Uterus (tissue), 4 donors: ENCODE results near the gene NUP58. TPM values are rescaled to one million over a fixed set of nuclear protein-coding genes. Genes with fewer than 3 reads are reported as not detected.
"Not testable (repeated sequence)": the region's sequence is repeated elsewhere in the genome, so short reads cannot be mapped to it uniquely, and the experiment has no call there.

Experiments used
- DNase-seq, 2 donors: peaks; one replicate each; pipeline ENCODE4 v3.0.0-alpha.2; 2019 to 2020
- H3K27ac ChIP-seq, 2 donors: fragments of 200-600 bp; sonication (generic); 1 replicate in 1 of 2; 2 replicates in 1 of 2; pipeline ENCODE4 v1.5.1; 2016 to 2018
- H3K27me3 ChIP-seq, 2 donors: fragments of 200-600 bp; sonication (generic); one replicate each; pipeline ENCODE4 v1.5.1; 2018 to 2019; ENCODE audit warnings: control low read depth in 1 of 2
- H3K36me3 ChIP-seq, 2 donors: fragments of 200-600 bp; sonication (generic); one replicate each; pipeline ENCODE4 v1.5.1; 2019; ENCODE audit warnings: control low read depth in 1 of 2
- H3K4me1 ChIP-seq, 2 donors: fragments of 200-600 bp; sonication (generic); one replicate each; pipeline ENCODE4 v1.5.1; 2018 to 2019; ENCODE audit warnings: control low read depth in 1 of 2
- H3K4me3 ChIP-seq, 2 donors: fragments of 200-600 bp; sonication (generic); 1 replicate in 1 of 2; 2 replicates in 1 of 2; pipeline ENCODE4 v1.5.1; 2018 to 2019; ENCODE audit warnings: mild to moderate bottlenecking in 1 of 2
- H3K9me3 ChIP-seq, 2 donors: fragments of 200-600 bp; sonication (generic); one replicate each; pipeline ENCODE4 v1.5.1; 2019; ENCODE audit warnings: control low read depth in 1 of 2
- POLR2A ChIP-seq, 2 donors: fragments of 450-650 bp; IDR thresholded peaks; one replicate each; pipeline ENCODE4 v1.6.1; 2016; ENCODE audit warnings: antibody characterized with exemption in 2 of 2, mild to moderate bottlenecking in 1 of 2, moderate library complexity in 1 of 2
- intact Hi-C: fragments of 100-400 bp; cut with DNase I; formaldehyde crosslinking; loops from one replicate; pipeline ENCODE4 v1.15.1; 2023; ENCODE audit warnings: low total_unique reads
- total RNA-seq, 4 donors: library from RNA; depleted of rRNA in 3 of 4; stranded (reverse); fragments of >200 nt in 3 of 4; gene quantifications; one replicate each; pipeline versions ENCODE4 v1.1.0 to v1.2.4, GENCODE V29; 2014 to 2023
- TF ChIP-seq, protein P1 (sequence below), 4 experiments: fragments of 200-600 bp in 2 of 4; fragments of 450-650 bp in 2 of 4; sonication (generic) in 2 of 4; IDR thresholded peaks; one replicate each; pipeline ENCODE4 v1.5.1; 2016 to 2019; ENCODE audit warnings: antibody characterized with exemption in 4 of 4, mild to moderate bottlenecking in 2 of 4, moderate library complexity in 1 of 4
- donor health status: DM: yes; HTN: yes; CAD: no.

Gene NUP58
- total RNA-seq, 4 donors from 2014 or later = 49.7 to 130 (median 61.1) TPM

DNA sequence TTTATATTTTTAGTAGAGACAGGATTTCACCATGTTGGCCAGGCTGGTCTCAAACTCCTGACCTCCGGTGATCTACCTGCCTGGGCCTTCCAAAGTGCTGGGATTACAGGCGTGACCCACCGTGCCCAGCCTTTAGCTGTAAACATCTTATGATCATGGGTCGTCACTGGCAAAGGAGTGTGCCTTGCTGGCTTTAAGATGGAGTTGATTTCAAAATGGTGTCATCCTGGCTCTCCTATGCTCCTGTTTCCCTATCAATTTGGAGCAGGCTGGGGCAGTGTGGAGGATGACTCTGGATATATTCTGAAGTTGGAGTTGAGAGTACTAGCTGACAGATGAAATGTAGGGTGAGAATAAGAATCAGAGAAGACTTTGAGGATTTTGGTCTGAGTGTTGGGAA, 51.9 kb downstream of the NUP58 start:
- TF ChIP-seq, protein P1, sequence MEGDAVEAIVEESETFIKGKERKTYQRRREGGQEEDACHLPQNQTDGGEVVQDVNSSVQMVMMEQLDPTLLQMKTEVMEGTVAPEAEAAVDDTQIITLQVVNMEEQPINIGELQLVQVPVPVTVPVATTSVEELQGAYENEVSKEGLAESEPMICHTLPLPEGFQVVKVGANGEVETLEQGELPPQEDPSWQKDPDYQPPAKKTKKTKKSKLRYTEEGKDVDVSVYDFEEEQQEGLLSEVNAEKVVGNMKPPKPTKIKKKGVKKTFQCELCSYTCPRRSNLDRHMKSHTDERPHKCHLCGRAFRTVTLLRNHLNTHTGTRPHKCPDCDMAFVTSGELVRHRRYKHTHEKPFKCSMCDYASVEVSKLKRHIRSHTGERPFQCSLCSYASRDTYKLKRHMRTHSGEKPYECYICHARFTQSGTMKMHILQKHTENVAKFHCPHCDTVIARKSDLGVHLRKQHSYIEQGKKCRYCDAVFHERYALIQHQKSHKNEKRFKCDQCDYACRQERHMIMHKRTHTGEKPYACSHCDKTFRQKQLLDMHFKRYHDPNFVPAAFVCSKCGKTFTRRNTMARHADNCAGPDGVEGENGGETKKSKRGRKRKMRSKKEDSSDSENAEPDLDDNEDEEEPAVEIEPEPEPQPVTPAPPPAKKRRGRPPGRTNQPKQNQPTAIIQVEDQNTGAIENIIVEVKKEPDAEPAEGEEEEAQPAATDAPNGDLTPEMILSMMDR (IDR thresholded peaks at IDR 0.05) = no peak
- TF ChIP-seq POLR2A (IDR thresholded peaks at IDR 0.05) = no peak
- Histone ChIP-seq H3K9me3 (no peaks in the 10 kb centered on the region), H3K4me3 (no peak overlapping the region), H3K36me3 (no peaks in the 10 kb centered on the region), H3K4me1 (no peaks in the 10 kb centered on the region), H3K27ac (no peak overlapping the region), H3K27me3 (no peaks in the 10 kb centered on the region)
- intact Hi-C loops = no loop called here
- DNase-seq = no peak

DNA sequence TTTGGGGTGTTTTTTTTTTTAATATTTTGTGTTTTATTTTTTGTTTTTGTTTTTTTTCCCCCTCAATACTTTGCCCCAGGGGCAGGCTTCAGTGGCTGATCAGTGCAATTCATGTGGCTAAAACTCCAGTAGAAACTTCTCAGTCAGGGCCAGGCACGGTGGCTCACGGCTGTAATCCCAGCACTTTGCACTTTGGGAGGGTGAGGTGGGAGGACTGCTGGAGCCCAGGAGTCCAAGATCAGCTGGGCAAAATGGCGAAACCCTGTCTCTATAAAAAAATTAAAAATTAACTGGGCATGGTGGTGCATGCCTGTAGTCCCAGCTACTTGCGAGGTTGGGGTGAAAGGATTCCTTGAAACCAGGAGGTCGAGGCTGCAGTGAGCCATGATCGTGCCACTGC, 53.0 kb downstream of the NUP58 start:
- Histone ChIP-seq H3K4me1 (no peaks in the 10 kb centered on the region), H3K9me3 (no peaks in the 10 kb centered on the region), H3K36me3 (no peaks in the 10 kb centered on the region), H3K27me3 (no peaks in the 10 kb centered on the region), H3K4me3 (no peak overlapping the region), H3K27ac (no peak overlapping the region)
- no peak for DNase-seq
- TF ChIP-seq POLR2A (IDR thresholded peaks at IDR 0.05) = no peak
- TF ChIP-seq, protein P1 (IDR thresholded peaks at IDR 0.05) = no peak
- intact Hi-C loops = no loop called here

DNA sequence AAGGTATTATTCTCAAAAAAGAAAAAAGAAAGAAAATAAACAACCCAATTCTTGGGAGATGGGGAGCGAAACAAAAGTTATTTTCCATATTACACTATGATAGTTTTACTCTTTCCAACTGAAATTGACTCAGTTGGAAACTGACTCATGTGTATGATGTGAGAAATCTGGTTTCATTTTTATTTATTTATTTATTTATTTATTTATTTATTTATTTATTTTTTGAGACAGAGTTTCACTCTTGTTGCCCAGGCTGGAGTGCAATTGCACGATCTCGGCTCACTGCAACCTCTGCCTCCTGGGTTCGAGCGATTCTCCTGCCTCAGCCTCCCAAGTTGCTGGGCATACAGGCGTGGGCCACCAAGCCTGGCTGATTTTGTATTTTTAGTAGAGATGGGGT, 59.0 kb downstream of the NUP58 start:
- DNase-seq, H3K27ac ChIP-seq, H3K27me3 ChIP-seq, H3K36me3 ChIP-seq, H3K4me3 ChIP-seq, H3K9me3 ChIP-seq, intact Hi-C loops, H3K4me1 ChIP-seq: not testable (repeated sequence)

DNA sequence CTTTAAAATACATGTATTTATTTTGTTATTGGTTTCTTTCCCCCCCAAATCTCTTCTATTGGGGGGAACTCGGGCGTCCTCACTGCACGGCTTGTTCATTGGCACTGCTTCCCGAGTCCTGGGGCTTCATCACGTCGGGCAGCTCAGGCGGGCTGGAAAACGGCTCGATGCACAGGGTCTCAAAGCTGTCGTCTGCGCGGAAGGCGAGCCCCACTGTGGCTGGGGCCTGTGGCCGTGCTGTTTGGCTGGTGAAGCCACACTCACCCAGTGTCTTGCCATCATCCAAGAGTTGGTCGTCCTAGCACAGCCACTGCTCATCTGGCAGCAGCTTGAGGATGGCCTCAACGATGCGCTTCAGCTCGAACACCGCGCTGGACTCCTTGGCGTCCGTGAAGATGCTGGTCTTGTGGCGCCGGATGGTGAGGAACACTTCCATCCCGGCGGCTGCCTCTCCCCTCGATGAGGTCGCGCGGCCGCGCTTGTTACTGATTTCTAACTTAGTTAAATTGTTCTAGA, 64.4 kb downstream of the NUP58 start:
- intact Hi-C loops = no loop called here
- Histone ChIP-seq H3K4me3 (no peak overlapping the region), H3K4me1 (no peaks in the 10 kb centered on the region), H3K9me3 (no peaks in the 10 kb centered on the region), H3K27ac (no peak overlapping the region), H3K27me3 (no peaks in the 10 kb centered on the region), H3K36me3 (no peaks in the 10 kb centered on the region)
- no peak for DNase-seq
- no peak for TF ChIP-seq POLR2A (IDR thresholded peaks at IDR 0.05)

DNA sequence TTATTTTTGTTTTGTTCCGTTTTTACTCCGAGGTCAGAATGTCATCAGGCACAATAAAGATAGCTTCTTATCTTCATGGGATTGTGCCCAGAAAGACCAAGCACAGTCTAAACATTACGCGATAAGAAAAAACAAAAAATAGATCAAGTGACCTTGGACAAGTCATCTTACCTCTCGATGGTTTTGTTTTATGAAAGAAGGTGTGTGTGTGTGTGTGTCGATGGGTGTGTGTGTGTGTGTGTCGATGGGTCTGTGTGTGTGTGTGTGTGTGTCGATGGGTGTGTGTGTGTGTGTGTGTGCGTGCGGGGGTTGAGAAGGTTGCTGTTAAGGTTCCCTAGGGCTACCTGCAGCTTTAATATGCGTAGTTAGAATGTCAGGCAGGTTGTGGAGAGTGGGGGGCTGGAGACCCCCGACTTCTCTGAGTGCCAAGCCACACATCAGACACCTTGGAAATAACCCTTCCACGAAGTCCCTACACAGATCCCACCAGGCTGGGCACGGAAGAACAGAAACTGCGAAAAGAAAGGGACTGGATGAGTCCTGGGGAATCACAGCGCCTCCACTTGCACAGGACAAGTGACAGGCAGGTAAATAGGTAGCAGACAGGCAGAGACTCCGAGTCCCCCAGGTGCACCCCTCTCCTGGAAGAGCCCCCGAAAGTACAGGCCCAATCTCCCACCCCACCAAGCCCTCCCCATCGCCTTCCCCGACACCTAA, 69.9 kb downstream of the NUP58 start:
- DNase-seq = no peak
- H3K4me1 ChIP-seq = peaks cover 0 to 9% of the 10 kb centered on the region in 2 donors
- H3K36me3 ChIP-seq = no peaks in the 10 kb centered on the region
- no peak overlapping the region for H3K4me3 ChIP-seq
- TF ChIP-seq POLR2A (IDR thresholded peaks at IDR 0.05) = no peak
- TF ChIP-seq, protein P1 (IDR thresholded peaks at IDR 0.05) = no peak
- no peak overlapping the region for H3K27ac ChIP-seq
- intact Hi-C loops = no loop called here
- H3K9me3 ChIP-seq = no peaks in the 10 kb centered on the region
- peaks cover 0 to 4% of the 10 kb centered on the region in 2 donors for H3K27me3 ChIP-seq

DNA sequence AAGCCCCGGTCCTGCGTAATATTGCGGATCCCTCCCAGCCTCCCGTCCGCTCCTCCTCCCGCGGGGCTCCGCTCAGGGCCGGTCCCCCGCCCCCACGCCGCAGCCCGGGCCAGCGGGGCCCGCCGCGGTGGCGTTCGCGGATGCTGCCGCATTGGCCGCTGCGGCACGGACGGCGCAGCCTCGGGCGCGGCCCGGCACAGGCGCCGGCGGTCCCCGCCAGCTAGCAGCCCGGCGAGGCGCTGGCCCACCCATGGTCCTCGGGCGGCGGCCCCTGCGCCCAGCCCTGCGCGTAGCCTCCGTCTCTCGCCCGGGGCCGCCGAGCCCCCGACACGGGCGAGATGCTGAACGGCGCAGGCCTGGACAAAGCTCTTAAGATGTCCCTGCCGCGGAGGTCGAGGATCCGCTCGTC, 70.5 kb downstream of the NUP58 start, which contains the start of gene ATP8A2:
ATP8A2 (plus strand) TSS at position 100 of the 409 bp plus-strand sequence; CDS start at position 339, 239 bp downstream.
- Histone ChIP-seq H3K27me3 (peaks cover 0 to 4% of the 10 kb centered on the region in 2 donors), H3K4me1 (peaks cover 0 to 9% of the 10 kb centered on the region in 2 donors), H3K4me3 (no peak within 1 kb of the TSS), H3K27ac (no peak within 1 kb of the TSS), H3K9me3 (no peaks in the 10 kb centered on the region), H3K36me3 (no peaks in the 10 kb centered on the region)
- DNase-seq = no peak
- intact Hi-C loops = no loop called here
- TF ChIP-seq POLR2A (IDR thresholded peaks at IDR 0.05) = no peak
- TF ChIP-seq, protein P1 (IDR thresholded peaks at IDR 0.05) = no peak
